Measurements from ENCODE around the gene SEC23IP. TPM values are rescaled to one million over a fixed set of nuclear protein-coding genes. Genes with fewer than 3 reads are reported as not detected.

Gene SEC23IP
- total and polyA plus RNA-seq, 2 donors (not counting 3 experiments of a cell fraction or from before 2014, with no cell fraction given), result 30.9 to 83.1 TPM

- H3K36me3 ChIP-seq (ENCODE audit: control insufficient read depth in 2 of 2, extremely low read depth in 1 of 2, insufficient read depth in 2 of 2, low read length in 2 of 2), result peaks cover 10 to 12% of the 10 kb centered on the region in 2 experiments
- FAIRE-seq (no peak), DNase-seq (ENCODE audit: low read depth, low spot score) (no peak)
- no TSS peak for BruUV-seq (replicated peaks)
- H2AFZ ChIP-seq (ENCODE audit: low read depth, low read length), result no peak overlapping the region
- intact Hi-C loops (cut with micrococcal nuclease), result no loop called here
- no peaks in the 10 kb centered on the region for H3K9me1 ChIP-seq (replicated peaks; ENCODE audit: control insufficient read depth, extremely low read depth, insufficient read depth, low read length)
- dilution Hi-C loops (cut with MboI; ENCODE audit: extremely low pct_ligation_motif_present, low sequenced_read_pairs), result no loop called here
- no peak overlapping the region for H3K27ac ChIP-seq (ENCODE audit: insufficient read depth, low read depth, low read length)
- H3K4me2 ChIP-seq (ENCODE audit: insufficient read depth, low read length), result no peak overlapping the region
- peaks cover 12% of the 10 kb centered on the region for H3K4me1 ChIP-seq (ENCODE audit: control insufficient read depth, extremely low read depth, insufficient read depth, low read length)
- ChIA-PET POLR2A (no interaction called here), CTCF (interaction anchor here (1.4 to 2.4 kb wide), 3 partner anchors 25 to 146 kb away, joined by 4 to 9 read pairs (median 7); partner anchors contain the start of gene MCMBP)
- TF ChIP-seq FOS (IDR thresholded peaks at IDR 0.05; ENCODE audit: borderline replicate concordance, insufficient read depth, low read length), result no peak
- no peak for TF ChIP-seq GATA2 (IDR thresholded peaks at IDR 0.05; ENCODE audit: insufficient read depth, insufficient read length, low read depth, low read length)
- no peak for TF ChIP-seq EZH2 (IDR thresholded peaks at IDR 0.05; ENCODE audit: borderline replicate concordance, low read depth, low read length, severe bottlenecking)
- no peak for TF ChIP-seq MAX (IDR thresholded peaks at IDR 0.05; ENCODE audit: insufficient read depth, insufficient read length)
- TF ChIP-seq POLR2AphosphoS5 (IDR thresholded peaks at IDR 0.05; ENCODE audit: insufficient read depth, low read depth, low read length), result no peak
- TF ChIP-seq POLR2A (IDR thresholded peaks at IDR 0.05; ENCODE audit: low read depth, low read length), result no peak
- no peak for TF ChIP-seq CTCF (IDR thresholded peaks at IDR 0.05; ENCODE audit: extremely low read depth in 1 of 2, insufficient read depth in 1 of 2, low read depth in 1 of 2, low read length in 2 of 2)
- no peak for TF ChIP-seq JUN (IDR thresholded peaks at IDR 0.05; ENCODE audit: borderline replicate concordance, insufficient read depth, insufficient read length, low read depth)
- no peak for TF ChIP-seq MYC (IDR thresholded peaks at IDR 0.05; ENCODE audit: low read depth, low read length)
- H4K20me1 ChIP-seq (replicated peaks; ENCODE audit: control insufficient read depth, extremely low read depth, insufficient read depth, low read length), result peaks cover 7% of the 10 kb centered on the region
- H3K27me3 ChIP-seq (ENCODE audit: control insufficient read depth in 2 of 2, insufficient read depth in 2 of 2, low read length in 2 of 2), result no peaks in the 10 kb centered on the region
- H3K79me2 ChIP-seq (ENCODE audit: control insufficient read depth, insufficient read depth, low read length), result peaks cover 82% of the 10 kb centered on the region
- no peaks in the 10 kb centered on the region for H3K9me3 ChIP-seq (replicated peaks; ENCODE audit: control insufficient read depth, insufficient read depth, low read length)
- no peak overlapping the region for H3K9ac ChIP-seq (replicated peaks; ENCODE audit: extremely low read depth, insufficient read depth, low read length)
- no peak overlapping the region for H3K4me3 ChIP-seq (replicated peaks in 1 of 3; ENCODE audit: insufficient read depth in 1 of 3, low read depth in 1 of 3, low read length in 3 of 3)
Observed at GRCh38 chr10:119896937-119897770, 4.6 kb downstream of the SEC23IP start.

Data from endothelial cell of umbilical vein (primary cell).